ENCODE results near the gene GUCD1. TPM values are rescaled to one million over a fixed set of nuclear protein-coding genes. Genes with fewer than 3 reads are reported as not detected.

GUCD1 gene
- total RNA-seq, 1 experiment from 2014 or later: 112 TPM

DNA sequence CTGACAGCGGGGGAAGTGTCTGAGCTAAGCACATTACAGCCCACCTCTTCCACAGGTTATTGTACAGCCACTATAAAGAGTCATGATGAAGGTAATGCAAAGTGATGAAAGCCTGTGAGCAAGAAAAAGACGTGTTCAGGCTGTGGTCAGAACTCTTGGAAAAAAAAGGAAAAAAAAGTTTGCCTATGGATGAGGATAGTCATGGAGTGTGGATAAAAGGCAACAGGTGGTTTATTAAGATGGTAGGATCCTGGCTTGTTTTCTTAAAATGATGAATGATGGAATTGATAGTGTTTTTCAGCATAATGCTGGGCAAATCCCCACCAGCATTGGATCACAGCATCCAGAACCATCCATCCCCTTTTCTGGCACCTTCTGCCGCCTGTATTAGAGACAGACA, 36.7 kb downstream of the GUCD1 start:
- Histone ChIP-seq H3K36me3 (no peaks in the 10 kb centered on the region), H3K27me3 (replicated peaks) (no peaks in the 10 kb centered on the region), H3K27ac (no peak overlapping the region), H3K4me1 (replicated peaks) (peaks cover 20% of the 10 kb centered on the region), H3K4me3 (no peak overlapping the region), H3K9me3 (replicated peaks) (no peaks in the 10 kb centered on the region)
- no peak for DNase-seq (ENCODE audit: low read depth in 1 of 2, low spot score in 2 of 2)

- Histone ChIP-seq H3K9me3 (replicated peaks) (no peaks in the 10 kb centered on the region), H3K36me3 (no peaks in the 10 kb centered on the region), H3K27ac (no peak overlapping the region), H3K4me1 (replicated peaks) (peaks cover 20% of the 10 kb centered on the region), H3K27me3 (replicated peaks) (no peaks in the 10 kb centered on the region), H3K4me3 (no peak overlapping the region)
- no peak for DNase-seq (ENCODE audit: low read depth in 1 of 2, low spot score in 2 of 2)
Measured at GRCh38 chr22:24517446-24517845, 37.5 kb downstream of the GUCD1 start.

GRCh38 chr22:24516301-24516737, 38.6 kb downstream of the GUCD1 start:
- no peaks in the 10 kb centered on the region for H3K27me3 ChIP-seq (replicated peaks)
- H3K4me3 ChIP-seq: no peak overlapping the region
- H3K9me3 ChIP-seq (replicated peaks): no peaks in the 10 kb centered on the region
- no peaks in the 10 kb centered on the region for H3K36me3 ChIP-seq
- peak; percentile 74 to 79 for DNase-seq (ENCODE audit: low read depth in 1 of 2, low spot score in 2 of 2)
- peak overlapping the region; percentile 6; the same call in 1 of the 2 replicates for H3K27ac ChIP-seq
- H3K4me1 ChIP-seq (replicated peaks): peaks cover 16% of the 10 kb centered on the region

DNA sequence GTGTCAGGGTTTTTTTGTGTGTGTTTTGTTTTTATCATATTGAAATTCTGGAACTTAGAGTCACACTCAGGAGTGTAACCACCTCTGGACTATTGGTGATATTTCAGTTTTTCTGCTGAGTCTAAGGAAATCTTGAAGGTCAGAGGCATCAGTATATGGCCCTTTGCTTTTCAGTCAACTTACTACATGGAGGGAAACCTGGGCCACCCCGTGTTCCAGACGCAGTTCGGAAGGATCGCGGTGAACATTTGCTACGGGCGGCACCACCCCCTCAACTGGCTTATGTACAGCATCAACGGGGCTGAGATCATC, 40.0 kb downstream of the GUCD1 start:
- H3K27me3 ChIP-seq (replicated peaks): no peaks in the 10 kb centered on the region
- no peak for DNase-seq (ENCODE audit: low read depth in 1 of 2, low spot score in 2 of 2)
- H3K9me3 ChIP-seq (replicated peaks): no peaks in the 10 kb centered on the region
- H3K4me1 ChIP-seq (replicated peaks): peaks cover 16% of the 10 kb centered on the region
- no peak overlapping the region for H3K27ac ChIP-seq
- H3K36me3 ChIP-seq: no peaks in the 10 kb centered on the region
- H3K4me3 ChIP-seq: no peak overlapping the region

DNA sequence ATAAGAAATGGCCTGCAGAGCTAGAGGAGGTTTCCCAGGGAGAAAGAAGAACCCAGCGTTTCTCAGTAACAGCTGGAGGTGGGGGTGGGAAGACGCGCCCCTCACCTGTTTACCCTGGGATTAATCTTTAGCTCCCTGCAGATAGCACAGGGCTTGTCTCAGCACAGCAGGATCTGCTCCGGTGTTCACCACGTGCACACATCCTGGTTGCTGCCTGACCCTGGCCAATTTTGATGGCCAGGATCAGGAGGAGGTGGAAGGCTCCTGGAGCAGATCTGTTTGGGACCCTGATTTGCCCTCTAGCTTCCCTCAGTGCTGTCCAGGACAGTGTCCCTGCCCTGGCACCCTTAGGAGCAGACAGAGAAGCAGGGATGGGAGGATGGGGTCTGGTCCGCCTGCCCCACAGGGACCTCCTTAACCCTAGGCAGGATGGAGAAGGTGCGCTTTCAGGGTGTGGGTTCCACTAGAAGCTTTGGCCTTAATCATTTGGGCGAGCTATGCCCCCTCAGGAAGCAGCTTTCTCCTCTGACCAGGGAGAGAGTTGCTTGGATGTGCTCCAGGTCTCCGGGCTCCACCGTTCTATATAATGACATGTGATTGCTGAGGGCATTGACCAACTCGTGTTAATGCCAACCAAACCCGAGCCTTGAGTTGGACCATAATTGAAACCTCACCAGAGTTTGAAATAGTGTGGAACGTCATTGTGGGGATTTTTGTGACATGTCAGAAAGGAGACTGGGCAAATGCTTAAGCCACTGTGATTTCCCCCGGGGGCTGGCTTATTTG, 40.5 kb downstream of the GUCD1 start:
- no peaks in the 10 kb centered on the region for H3K36me3 ChIP-seq
- no peak overlapping the region for H3K27ac ChIP-seq
- no peak for DNase-seq (ENCODE audit: low read depth in 1 of 2, low spot score in 2 of 2)
- H3K4me3 ChIP-seq: no peak overlapping the region
- no peaks in the 10 kb centered on the region for H3K27me3 ChIP-seq (replicated peaks)
- H3K4me1 ChIP-seq (replicated peaks): peaks cover 16% of the 10 kb centered on the region
- H3K9me3 ChIP-seq (replicated peaks): no peaks in the 10 kb centered on the region

DNA sequence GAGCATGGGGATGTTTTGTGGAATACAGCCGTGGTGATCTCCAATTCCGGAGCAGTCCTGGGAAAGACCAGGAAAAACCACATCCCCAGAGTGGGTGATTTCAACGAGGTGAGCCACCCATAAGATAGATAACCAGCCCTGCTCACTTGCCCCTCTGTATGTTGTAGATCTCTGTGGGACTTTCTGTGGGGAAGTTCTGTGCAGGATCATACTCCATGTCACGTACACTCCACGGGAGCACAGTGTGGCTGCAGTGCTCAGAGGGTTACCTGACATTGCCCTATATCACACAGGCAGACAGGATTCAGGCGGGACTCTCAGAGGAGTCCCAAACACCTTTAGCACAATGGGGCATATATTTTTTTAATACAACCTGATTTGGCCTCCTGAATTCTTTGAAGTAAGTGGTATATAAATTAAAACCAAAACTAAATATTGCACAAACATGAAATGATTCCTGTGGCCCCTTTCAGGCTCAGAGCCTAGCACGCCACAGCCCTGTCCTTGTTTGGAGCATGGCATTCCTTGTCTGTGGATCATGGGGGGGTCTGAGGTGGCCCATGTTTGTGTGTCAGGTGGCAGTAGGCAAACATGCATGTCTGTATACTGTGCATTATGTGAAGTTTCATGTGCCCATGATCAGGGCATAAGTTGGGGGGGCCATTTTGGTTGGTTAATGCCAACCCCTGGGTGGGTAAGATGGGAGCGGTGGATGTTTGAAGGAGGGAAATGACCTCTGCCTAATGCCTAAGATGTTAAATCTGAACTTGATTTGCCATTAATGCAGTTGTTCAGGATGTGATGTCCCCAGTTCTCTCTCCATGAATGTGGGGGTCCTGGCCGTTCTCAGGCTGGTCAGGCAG, 41.3 kb downstream of the GUCD1 start:
- Histone ChIP-seq H3K4me3 (no peak overlapping the region), H3K4me1 (replicated peaks) (peaks cover 16% of the 10 kb centered on the region)
- DNase-seq (ENCODE audit: low read depth in 1 of 2, low spot score in 2 of 2): no peak

DNA sequence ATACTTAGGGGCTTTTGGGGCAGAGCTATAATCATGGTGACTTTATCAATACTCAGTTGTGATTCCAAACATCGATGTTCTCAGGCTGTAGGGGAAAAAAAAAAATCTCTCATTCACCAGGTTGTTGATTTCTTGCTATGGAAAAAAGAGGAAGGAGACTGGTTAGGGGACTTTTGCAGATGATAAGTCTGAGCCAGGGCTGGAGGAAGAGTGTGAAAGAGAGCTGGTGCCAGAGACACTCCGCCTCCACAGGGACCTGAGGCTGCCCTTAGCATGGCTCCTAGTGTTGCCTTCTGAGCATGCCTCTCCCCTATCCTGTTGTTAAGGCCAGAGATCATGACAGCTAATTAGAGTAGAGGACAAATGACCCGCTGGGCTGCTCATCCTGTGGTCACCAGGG, 42.9 kb downstream of the GUCD1 start:
- Histone ChIP-seq H3K9me3 (replicated peaks) (no peaks in the 10 kb centered on the region), H3K4me3 (no peak overlapping the region), H3K4me1 (replicated peaks) (peaks cover 22% of the 10 kb centered on the region), H3K27me3 (replicated peaks) (no peaks in the 10 kb centered on the region), H3K27ac (no peak overlapping the region), H3K36me3 (no peaks in the 10 kb centered on the region)
- DNase-seq (ENCODE audit: low read depth in 1 of 2, low spot score in 2 of 2): no peak

More for the DNA sequence above, 41.3 kb downstream of the GUCD1 start:
- H3K27ac ChIP-seq: no peak overlapping the region
- no peaks in the 10 kb centered on the region for H3K36me3 ChIP-seq
- H3K9me3 ChIP-seq (replicated peaks): no peaks in the 10 kb centered on the region
- no peaks in the 10 kb centered on the region for H3K27me3 ChIP-seq (replicated peaks)

- Histone ChIP-seq H3K36me3 (no peaks in the 10 kb centered on the region), H3K4me3 (no peak overlapping the region), H3K9me3 (replicated peaks) (no peaks in the 10 kb centered on the region), H3K27ac (no peak overlapping the region), H3K4me1 (replicated peaks) (peaks cover 21% of the 10 kb centered on the region), H3K27me3 (replicated peaks) (no peaks in the 10 kb centered on the region)
- no peak for DNase-seq (ENCODE audit: low read depth in 1 of 2, low spot score in 2 of 2)
Measured at GRCh38 chr22:24510637-24511625, 44.0 kb downstream of the GUCD1 start.

DNA sequence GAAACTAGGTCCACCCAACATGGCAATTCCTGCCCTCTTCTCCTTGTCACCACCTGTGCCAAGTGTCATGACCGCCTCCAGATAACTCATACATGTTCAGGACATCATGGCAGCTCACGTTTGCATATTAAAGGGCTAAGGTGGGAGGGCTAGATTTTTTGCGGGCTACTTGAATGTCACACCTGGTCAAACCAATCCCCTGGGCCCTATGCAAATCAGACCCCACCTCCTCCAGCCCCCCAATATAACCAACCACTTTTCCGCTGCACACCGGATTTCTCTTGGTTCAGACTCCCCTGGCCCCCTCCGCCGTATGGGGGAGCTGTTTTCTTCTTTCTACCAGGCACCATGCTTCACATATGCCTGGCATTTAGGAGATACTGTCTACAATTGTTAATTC, 47.2 kb downstream of the GUCD1 start:
- H3K4me1 ChIP-seq (replicated peaks): peaks cover 17% of the 10 kb centered on the region
- H3K27ac ChIP-seq: no peak overlapping the region
- DNase-seq (ENCODE audit: low read depth in 1 of 2, low spot score in 2 of 2): no peak
- H3K4me3 ChIP-seq: no peak overlapping the region
- no peaks in the 10 kb centered on the region for H3K36me3 ChIP-seq
- no peaks in the 10 kb centered on the region for H3K9me3 ChIP-seq (replicated peaks)
- H3K27me3 ChIP-seq (replicated peaks): no peaks in the 10 kb centered on the region

- DNase-seq (ENCODE audit: low read depth in 1 of 2, low spot score in 2 of 2): peak in 1 of 2 experiments; percentile 66
- no peaks in the 10 kb centered on the region for H3K36me3 ChIP-seq
Measured at GRCh38 chr22:24506802-24507438, 48.0 kb downstream of the GUCD1 start.

DNA sequence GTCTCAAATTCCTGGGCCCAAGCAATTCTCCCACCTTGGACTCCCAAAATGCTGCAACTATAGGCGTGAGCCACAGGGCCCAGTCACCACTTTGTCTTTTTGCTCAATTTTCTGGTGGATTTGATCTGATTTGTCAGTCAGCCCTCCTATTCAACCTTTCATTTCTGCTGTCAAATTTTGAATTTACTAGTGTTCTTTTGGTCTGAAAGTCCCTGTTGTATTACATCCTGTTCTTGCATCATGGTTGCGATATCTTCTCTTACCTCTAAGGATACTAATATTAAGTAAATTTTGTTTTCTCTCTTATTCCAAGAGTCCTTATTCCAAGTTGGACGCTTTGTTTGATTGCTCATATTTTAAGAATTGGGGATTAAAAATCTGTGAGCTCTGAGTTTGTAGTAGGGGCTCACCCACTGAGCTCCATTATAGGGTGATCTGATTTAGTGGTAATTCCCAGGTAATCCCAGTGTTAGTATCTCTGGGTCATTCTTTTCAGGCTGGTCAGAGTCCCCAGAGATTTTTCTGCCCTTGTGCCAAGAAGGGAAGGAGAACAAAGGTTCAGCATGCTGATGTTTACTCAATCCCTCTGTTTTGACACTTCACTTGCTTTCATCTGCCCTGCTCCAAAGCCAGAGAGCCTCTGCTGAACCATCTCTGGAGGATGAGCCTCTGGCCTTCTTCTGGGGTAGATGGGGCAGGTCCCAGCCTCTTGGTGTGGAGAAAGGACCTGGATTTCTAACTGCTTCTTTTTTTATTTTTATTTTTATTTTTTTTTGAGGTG, 49.8 kb downstream of the GUCD1 start:
- Histone ChIP-seq H3K27me3 (replicated peaks) (no peaks in the 10 kb centered on the region), H3K4me1 (replicated peaks) (peaks cover 17% of the 10 kb centered on the region), H3K27ac (no peak overlapping the region), H3K36me3 (no peaks in the 10 kb centered on the region), H3K9me3 (replicated peaks) (no peaks in the 10 kb centered on the region), H3K4me3 (no peak overlapping the region)
- no peak for DNase-seq (ENCODE audit: low read depth in 1 of 2, low spot score in 2 of 2)

More at GRCh38 chr22:24506802-24507438, 48.0 kb downstream of the GUCD1 start:
- no peaks in the 10 kb centered on the region for H3K27me3 ChIP-seq (replicated peaks)
- H3K4me1 ChIP-seq (replicated peaks): peaks cover 17% of the 10 kb centered on the region
- no peak overlapping the region for H3K4me3 ChIP-seq
- H3K9me3 ChIP-seq (replicated peaks): no peaks in the 10 kb centered on the region
- H3K27ac ChIP-seq: no peak overlapping the region

DNA sequence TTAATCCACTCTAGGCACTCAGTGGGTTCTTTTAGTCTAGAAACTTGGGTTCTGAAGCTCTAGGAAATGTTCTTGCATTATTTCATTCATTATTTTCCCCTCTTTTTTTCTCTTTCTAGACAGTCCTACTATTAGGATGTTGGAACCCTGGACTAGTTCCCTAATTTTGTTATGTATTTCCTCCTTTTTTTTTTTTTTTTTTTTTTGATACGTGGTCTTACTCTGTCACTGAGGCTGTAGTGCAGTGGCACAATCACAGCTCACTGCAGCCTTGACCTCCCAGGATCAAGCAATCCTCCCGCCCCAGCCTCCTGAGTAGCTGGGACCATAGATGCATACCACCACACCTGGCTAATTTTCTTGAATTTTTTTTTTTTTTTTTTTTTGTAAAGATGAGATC, 50.4 kb downstream of the GUCD1 start:
- Histone ChIP-seq H3K27ac (no peak overlapping the region), H3K4me1 (replicated peaks) (peaks cover 17% of the 10 kb centered on the region), H3K36me3 (no peaks in the 10 kb centered on the region), H3K4me3 (no peak overlapping the region), H3K9me3 (replicated peaks) (no peaks in the 10 kb centered on the region), H3K27me3 (replicated peaks) (no peaks in the 10 kb centered on the region)
- no peak for DNase-seq (ENCODE audit: low read depth in 1 of 2, low spot score in 2 of 2)
